ENCODE results near the gene LMO7. TPM values are rescaled to one million over a fixed set of nuclear protein-coding genes. Genes with fewer than 3 reads are reported as not detected.
"Not testable (repeated sequence)": the region's sequence is repeated elsewhere in the genome, so short reads cannot be mapped to it uniquely, and the experiment has no call there.

LMO7 gene
- polyA plus RNA-seq, 1 donor, result 149 TPM

GRCh38 chr13:75733113-75733512 lies 97.0 kb downstream of the LMO7 start:
- not testable (repeated sequence) for H3K4me3 ChIP-seq (ENCODE audit: low read length); DNase-seq; H3K27me3 ChIP-seq (ENCODE audit: control insufficient read depth, insufficient read depth, low read length); H3K36me3 ChIP-seq (ENCODE audit: control insufficient read depth, insufficient read depth, low read length); H3K9me3 ChIP-seq (ENCODE audit: control insufficient read depth, low read depth, low read length); H3K27ac ChIP-seq (ENCODE audit: low read length); H3K4me1 ChIP-seq (ENCODE audit: control insufficient read depth, insufficient read depth, low read length)
- WGBS (ENCODE audit: insufficient coverage, low lambda C conversion rate), result no CpG with 5 or more reads among the region's 11 CpGs

GRCh38 chr13:75736173-75736572 lies 100.0 kb downstream of the LMO7 start:
- Histone ChIP-seq H3K4me1 (ENCODE audit: control insufficient read depth, insufficient read depth, low read length) (no peaks in the 10 kb centered on the region), H3K36me3 (ENCODE audit: control insufficient read depth, insufficient read depth, low read length) (no peaks in the 10 kb centered on the region), H3K9me3 (ENCODE audit: control insufficient read depth, low read depth, low read length) (no peaks in the 10 kb centered on the region), H3K27me3 (ENCODE audit: control insufficient read depth, insufficient read depth, low read length) (no peaks in the 10 kb centered on the region), H3K4me3 (ENCODE audit: low read length) (no peak overlapping the region), H3K27ac (ENCODE audit: low read length) (no peak overlapping the region)
- 92% methylated on average over 2 of the region's 3 CpGs for WGBS (ENCODE audit: insufficient coverage, low lambda C conversion rate)
- no peak for DNase-seq

GRCh38 chr13:75738841-75739240 lies 102.7 kb downstream of the LMO7 start:
- DNase-seq, result no peak
- no peak overlapping the region for H3K27ac ChIP-seq (ENCODE audit: low read length)
- WGBS (ENCODE audit: insufficient coverage, low lambda C conversion rate), result no CpG with 5 or more reads among the region's 1 CpG
- H3K36me3 ChIP-seq (ENCODE audit: control insufficient read depth, insufficient read depth, low read length), result no peaks in the 10 kb centered on the region
- no peaks in the 10 kb centered on the region for H3K4me1 ChIP-seq (ENCODE audit: control insufficient read depth, insufficient read depth, low read length)
- H3K4me3 ChIP-seq (ENCODE audit: low read length), result no peak overlapping the region
- no peaks in the 10 kb centered on the region for H3K27me3 ChIP-seq (ENCODE audit: control insufficient read depth, insufficient read depth, low read length)
- H3K9me3 ChIP-seq (ENCODE audit: control insufficient read depth, low read depth, low read length), result no peaks in the 10 kb centered on the region

GRCh38 chr13:75739244-75739868 lies 103.2 kb downstream of the LMO7 start:
- Histone ChIP-seq H3K36me3 (ENCODE audit: control insufficient read depth, insufficient read depth, low read length) (no peaks in the 10 kb centered on the region), H3K27me3 (ENCODE audit: control insufficient read depth, insufficient read depth, low read length) (no peaks in the 10 kb centered on the region), H3K4me3 (ENCODE audit: low read length) (no peak overlapping the region), H3K9me3 (ENCODE audit: control insufficient read depth, low read depth, low read length) (no peaks in the 10 kb centered on the region), H3K4me1 (ENCODE audit: control insufficient read depth, insufficient read depth, low read length) (no peaks in the 10 kb centered on the region), H3K27ac (ENCODE audit: low read length) (no peak overlapping the region)
- no CpG with 5 or more reads among the region's 2 CpGs for WGBS (ENCODE audit: insufficient coverage, low lambda C conversion rate)
- DNase-seq, result no peak

- Histone ChIP-seq H3K36me3 (ENCODE audit: control insufficient read depth, insufficient read depth, low read length) (no peaks in the 10 kb centered on the region), H3K9me3 (ENCODE audit: control insufficient read depth, low read depth, low read length) (peaks cover 2% of the 10 kb centered on the region), H3K27me3 (ENCODE audit: control insufficient read depth, insufficient read depth, low read length) (no peaks in the 10 kb centered on the region), H3K4me1 (ENCODE audit: control insufficient read depth, insufficient read depth, low read length) (no peaks in the 10 kb centered on the region), H3K4me3 (ENCODE audit: low read length) (no peak overlapping the region), H3K27ac (ENCODE audit: low read length) (no peak overlapping the region)
- WGBS (ENCODE audit: insufficient coverage, low lambda C conversion rate), result no CpG with 5 or more reads among the region's 4 CpGs
- no peak for DNase-seq
Observed at GRCh38 chr13:75740031-75740430, 103.9 kb downstream of the LMO7 start.

- H3K4me1 ChIP-seq (ENCODE audit: control insufficient read depth, insufficient read depth, low read length); H3K27ac ChIP-seq (ENCODE audit: low read length); H3K36me3 ChIP-seq (ENCODE audit: control insufficient read depth, insufficient read depth, low read length); H3K9me3 ChIP-seq (ENCODE audit: control insufficient read depth, low read depth, low read length); H3K27me3 ChIP-seq (ENCODE audit: control insufficient read depth, insufficient read depth, low read length); H3K4me3 ChIP-seq (ENCODE audit: low read length); DNase-seq: not testable (repeated sequence)
- WGBS (ENCODE audit: insufficient coverage, low lambda C conversion rate), result no CpG with 5 or more reads among the region's 1 CpG
Observed at GRCh38 chr13:75743072-75743471, 106.9 kb downstream of the LMO7 start.

GRCh38 chr13:75744127-75744526 lies 108.0 kb downstream of the LMO7 start:
- WGBS (ENCODE audit: insufficient coverage, low lambda C conversion rate), result 100% methylated on average over 2 of the region's 2 CpGs
- H3K27me3 ChIP-seq (ENCODE audit: control insufficient read depth, insufficient read depth, low read length), result no peaks in the 10 kb centered on the region
- H3K27ac ChIP-seq (ENCODE audit: low read length), result no peak overlapping the region
- no peaks in the 10 kb centered on the region for H3K4me1 ChIP-seq (ENCODE audit: control insufficient read depth, insufficient read depth, low read length)
- no peak overlapping the region for H3K4me3 ChIP-seq (ENCODE audit: low read length)
- H3K36me3 ChIP-seq (ENCODE audit: control insufficient read depth, insufficient read depth, low read length), result no peaks in the 10 kb centered on the region
- peaks cover 4% of the 10 kb centered on the region for H3K9me3 ChIP-seq (ENCODE audit: control insufficient read depth, low read depth, low read length)
- DNase-seq, result no peak

GRCh38 chr13:75745387-75745786 lies 109.3 kb downstream of the LMO7 start:
- Histone ChIP-seq H3K9me3 (ENCODE audit: control insufficient read depth, low read depth, low read length) (peaks cover 4% of the 10 kb centered on the region), H3K36me3 (ENCODE audit: control insufficient read depth, insufficient read depth, low read length) (no peaks in the 10 kb centered on the region), H3K4me3 (ENCODE audit: low read length) (no peak overlapping the region), H3K4me1 (ENCODE audit: control insufficient read depth, insufficient read depth, low read length) (no peaks in the 10 kb centered on the region), H3K27ac (ENCODE audit: low read length) (no peak overlapping the region), H3K27me3 (ENCODE audit: control insufficient read depth, insufficient read depth, low read length) (no peaks in the 10 kb centered on the region)
- WGBS (ENCODE audit: insufficient coverage, low lambda C conversion rate), result no CpG with 5 or more reads among the region's 2 CpGs
- DNase-seq, result no peak

- Histone ChIP-seq H3K36me3 (ENCODE audit: control insufficient read depth, insufficient read depth, low read length) (no peaks in the 10 kb centered on the region), H3K27me3 (ENCODE audit: control insufficient read depth, insufficient read depth, low read length) (no peaks in the 10 kb centered on the region), H3K9me3 (ENCODE audit: control insufficient read depth, low read depth, low read length) (peaks cover 4% of the 10 kb centered on the region), H3K27ac (ENCODE audit: low read length) (no peak overlapping the region), H3K4me1 (ENCODE audit: control insufficient read depth, insufficient read depth, low read length) (no peaks in the 10 kb centered on the region), H3K4me3 (ENCODE audit: low read length) (no peak overlapping the region)
- whole genome bisulfite sequencing (ENCODE audit: insufficient coverage, low lambda C conversion rate), result 100% methylated on average over 1 of the region's 3 CpGs
- no peak for DNase-seq
Observed at GRCh38 chr13:75748874-75749273, 112.7 kb downstream of the LMO7 start.

GRCh38 chr13:75749407-75749806 lies 113.3 kb downstream of the LMO7 start:
- Histone ChIP-seq H3K27ac (ENCODE audit: low read length) (no peak overlapping the region), H3K27me3 (ENCODE audit: control insufficient read depth, insufficient read depth, low read length) (no peaks in the 10 kb centered on the region), H3K9me3 (ENCODE audit: control insufficient read depth, low read depth, low read length) (peaks cover 4% of the 10 kb centered on the region), H3K36me3 (ENCODE audit: control insufficient read depth, insufficient read depth, low read length) (no peaks in the 10 kb centered on the region), H3K4me3 (ENCODE audit: low read length) (no peak overlapping the region), H3K4me1 (ENCODE audit: control insufficient read depth, insufficient read depth, low read length) (no peaks in the 10 kb centered on the region)
- no peak for DNase-seq
- no CpG with 5 or more reads among the region's 4 CpGs for WGBS (ENCODE audit: insufficient coverage, low lambda C conversion rate)

- WGBS (ENCODE audit: insufficient coverage, low lambda C conversion rate), result 100% methylated on average over 1 of the region's 4 CpGs
Observed at GRCh38 chr13:75751350-75751749, 115.2 kb downstream of the LMO7 start.

More at GRCh38 chr13:75751350-75751749, 115.2 kb downstream of the LMO7 start:
- Histone ChIP-seq H3K4me1 (ENCODE audit: control insufficient read depth, insufficient read depth, low read length) (no peaks in the 10 kb centered on the region), H3K4me3 (ENCODE audit: low read length) (no peak overlapping the region), H3K27me3 (ENCODE audit: control insufficient read depth, insufficient read depth, low read length) (no peaks in the 10 kb centered on the region), H3K9me3 (ENCODE audit: control insufficient read depth, low read depth, low read length) (no peaks in the 10 kb centered on the region), H3K36me3 (ENCODE audit: control insufficient read depth, insufficient read depth, low read length) (no peaks in the 10 kb centered on the region), H3K27ac (ENCODE audit: low read length) (no peak overlapping the region)
- no peak for DNase-seq
